ENCODE results near the gene SRSF11.

The SRSF11 gene

GRCh38 chr1:70220517-70221237, 503 bp upstream of the SRSF11 start:
- no peak for DNase-seq (ENCODE audit: low read depth)

- DNase-seq (ENCODE audit: low read depth) = no peak
Measured at GRCh38 chr1:70222716-70223235, 1.6 kb downstream of the SRSF11 start.

- DNase-seq (ENCODE audit: low read depth) = no peak
Measured at GRCh38 chr1:70224954-70225353, 3.8 kb downstream of the SRSF11 start.

GRCh38 chr1:70227439-70227838, 6.3 kb downstream of the SRSF11 start:
- no peak for DNase-seq (ENCODE audit: low read depth)

GRCh38 chr1:70228670-70229069, 7.5 kb downstream of the SRSF11 start:
- DNase-seq (ENCODE audit: low read depth) = no peak

- DNase-seq (ENCODE audit: low read depth) = no peak
Measured at GRCh38 chr1:70231475-70231874, 10.3 kb downstream of the SRSF11 start.

GRCh38 chr1:70234733-70235132, 13.6 kb downstream of the SRSF11 start:
- DNase-seq (ENCODE audit: low read depth) = no peak

- no peak for DNase-seq (ENCODE audit: low read depth)
Measured at GRCh38 chr1:70239940-70240339, 18.8 kb downstream of the SRSF11 start.

- DNase-seq (ENCODE audit: low read depth) = no peak
Measured at GRCh38 chr1:70247122-70247521, 25.9 kb downstream of the SRSF11 start.

GRCh38 chr1:70247768-70248167, 26.6 kb downstream of the SRSF11 start:
- DNase-seq (ENCODE audit: low read depth) = no peak

- no peak for DNase-seq (ENCODE audit: low read depth)
Measured at GRCh38 chr1:70248729-70249128, 27.5 kb downstream of the SRSF11 start.

GRCh38 chr1:70256664-70257063, 35.5 kb downstream of the SRSF11 start:
- DNase-seq (ENCODE audit: low read depth) = no peak

- no peak for DNase-seq (ENCODE audit: low read depth)
Measured at GRCh38 chr1:70264839-70265238, 43.7 kb downstream of the SRSF11 start.

- DNase-seq (ENCODE audit: low read depth) = no peak
Measured at GRCh38 chr1:70265946-70266345, 44.8 kb downstream of the SRSF11 start.

- DNase-seq (ENCODE audit: low read depth) = no peak
Measured at GRCh38 chr1:70277875-70278274, 56.7 kb downstream of the SRSF11 start.

GRCh38 chr1:70278710-70279109, 57.5 kb downstream of the SRSF11 start:
- no peak for DNase-seq (ENCODE audit: low read depth)

- no peak for DNase-seq (ENCODE audit: low read depth)
Measured at GRCh38 chr1:70284366-70284765, 63.2 kb downstream of the SRSF11 start.

- DNase-seq (ENCODE audit: low read depth) = no peak
Measured at GRCh38 chr1:70286453-70286852, 65.3 kb downstream of the SRSF11 start.

GRCh38 chr1:70288166-70288565, 67.0 kb downstream of the SRSF11 start:
- no peak for DNase-seq (ENCODE audit: low read depth)

GRCh38 chr1:70290218-70290617, 69.0 kb downstream of the SRSF11 start:
- no peak for DNase-seq (ENCODE audit: low read depth)

- DNase-seq (ENCODE audit: low read depth) = no peak
Measured at GRCh38 chr1:70293186-70293843, 72.1 kb downstream of the SRSF11 start.

GRCh38 chr1:70295749-70296148, 74.6 kb downstream of the SRSF11 start:
- DNase-seq (ENCODE audit: low read depth) = no peak

GRCh38 chr1:70299472-70299871, 78.3 kb downstream of the SRSF11 start:
- DNase-seq (ENCODE audit: low read depth) = no peak

All from activated T-cell treated with anti-CD3 and anti-CD28 coated beads for 24 hours (primary cell).